PFSK-1 (cell line): Measurements from ENCODE around the gene TIGAR.

Source experiments
- FOXP2 ChIP-seq: optimal IDR thresholded peaks from 2 replicates; pipeline ENCODE3; 2011; ENCODE audit warnings: borderline replicate concordance, control low read depth, inconsistent platforms; ENCODE audit not compliant: insufficient read depth; ENCODE audit errors: extremely low read length, extremely low read depth
- POLR2AphosphoS5 ChIP-seq: IDR thresholded peaks from 2 replicates; pipeline ENCODE4 v1.6.1; 2012; ENCODE audit warnings: low read depth, mild to moderate bottlenecking, control low read depth, low read length, moderate library complexity
- SIN3A ChIP-seq: IDR thresholded peaks from 2 replicates; pipeline ENCODE4 v1.6.1; 2012; ENCODE audit warnings: mild to moderate bottlenecking, low read length, moderate library complexity, borderline replicate concordance; ENCODE audit not compliant: insufficient read depth
- TAF1 ChIP-seq: IDR thresholded peaks from 2 replicates; pipeline ENCODE4 v1.6.1; 2012; ENCODE audit warnings: low read length, control low read depth, borderline replicate concordance; ENCODE audit not compliant: insufficient read depth
- TF ChIP-seq, protein P1 (sequence below), 2 experiments: IDR thresholded peaks; 2 replicates each; pipeline versions ENCODE4 v1.6.1 to v1.8.0; 2011 to 2012; ENCODE audit warnings: low read depth in 2 of 2, low read length in 2 of 2, control low read depth in 1 of 2, inconsistent platforms in 1 of 2, mild to moderate bottlenecking in 1 of 2, moderate library complexity in 1 of 2; ENCODE audit not compliant: insufficient read depth in 1 of 2

GRCh38 chr12:4320497-4320852, 538 bp upstream of the TIGAR start:
- TF ChIP-seq TAF1, result no peak
- no peak for TF ChIP-seq POLR2AphosphoS5
- TF ChIP-seq, protein P1, sequence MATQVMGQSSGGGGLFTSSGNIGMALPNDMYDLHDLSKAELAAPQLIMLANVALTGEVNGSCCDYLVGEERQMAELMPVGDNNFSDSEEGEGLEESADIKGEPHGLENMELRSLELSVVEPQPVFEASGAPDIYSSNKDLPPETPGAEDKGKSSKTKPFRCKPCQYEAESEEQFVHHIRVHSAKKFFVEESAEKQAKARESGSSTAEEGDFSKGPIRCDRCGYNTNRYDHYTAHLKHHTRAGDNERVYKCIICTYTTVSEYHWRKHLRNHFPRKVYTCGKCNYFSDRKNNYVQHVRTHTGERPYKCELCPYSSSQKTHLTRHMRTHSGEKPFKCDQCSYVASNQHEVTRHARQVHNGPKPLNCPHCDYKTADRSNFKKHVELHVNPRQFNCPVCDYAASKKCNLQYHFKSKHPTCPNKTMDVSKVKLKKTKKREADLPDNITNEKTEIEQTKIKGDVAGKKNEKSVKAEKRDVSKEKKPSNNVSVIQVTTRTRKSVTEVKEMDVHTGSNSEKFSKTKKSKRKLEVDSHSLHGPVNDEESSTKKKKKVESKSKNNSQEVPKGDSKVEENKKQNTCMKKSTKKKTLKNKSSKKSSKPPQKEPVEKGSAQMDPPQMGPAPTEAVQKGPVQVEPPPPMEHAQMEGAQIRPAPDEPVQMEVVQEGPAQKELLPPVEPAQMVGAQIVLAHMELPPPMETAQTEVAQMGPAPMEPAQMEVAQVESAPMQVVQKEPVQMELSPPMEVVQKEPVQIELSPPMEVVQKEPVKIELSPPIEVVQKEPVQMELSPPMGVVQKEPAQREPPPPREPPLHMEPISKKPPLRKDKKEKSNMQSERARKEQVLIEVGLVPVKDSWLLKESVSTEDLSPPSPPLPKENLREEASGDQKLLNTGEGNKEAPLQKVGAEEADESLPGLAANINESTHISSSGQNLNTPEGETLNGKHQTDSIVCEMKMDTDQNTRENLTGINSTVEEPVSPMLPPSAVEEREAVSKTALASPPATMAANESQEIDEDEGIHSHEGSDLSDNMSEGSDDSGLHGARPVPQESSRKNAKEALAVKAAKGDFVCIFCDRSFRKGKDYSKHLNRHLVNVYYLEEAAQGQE (IDR thresholded peaks at IDR 0.05; ENCODE audit: insufficient read depth in 1 of 2, low read depth in 2 of 2, low read length in 2 of 2), result 0 out of 4 replicates have a peak, but pooled peaks of 1 of the 2 experiments have one; percentile 51
- no peak for TF ChIP-seq FOXP2
- TF ChIP-seq SIN3A, result no peak; the same call in 1 of the 2 replicates
